K562 (cell line): ENCODE results near the gene SLC36A2. TPM values are rescaled to one million over a fixed set of nuclear protein-coding genes. Genes with fewer than 3 reads are reported as not detected.

Source experiments
- ATAC-seq: fragments of 200-7000 bp; cut with Tn5 transposase; 3 replicates; pipeline ENCODE4 v1.9.1; 2020; ENCODE audit warnings: moderate library complexity
- BruUV-seq: library from RNA; stranded (reverse); fragments of 400-500 nt; replicated peaks from 2 replicates; lab custom pipeline; 2021; lab: Mats Ljungman, UMichigan
- CTCF ChIA-PET: fragments of 300-600 bp; formaldehyde crosslinking; extraction: SDS; loops from one replicate; lab custom pipeline; 2021; ENCODE audit warnings: low intra/inter-chr PET ratio; lab: Yijun Ruan, JAX
- POLR2A ChIA-PET: fragments of 300-600, 350-650 bp; sonication (Branson Sonifier 250); formaldehyde crosslinking; extraction: SDS; loops from one replicate; lab custom pipeline; 2021; ENCODE audit warnings: antibody characterized with exemption, inconsistent platforms; lab: Yijun Ruan, JAX
- DNase-seq, 4 experiments: peaks; one replicate each; pipeline versions ENCODE4 v3.0.0 to v3.0.0-alpha.2; 2011 to 2018; ENCODE audit warnings: low spot score in 3 of 4, mixed read lengths in 3 of 4; ENCODE audit errors: extremely low read depth in 1 of 4
- FAIRE-seq: peaks from 2 replicates; lab custom pipeline; 2011; peaks lifted over from hg19 to GRCh38; lab: Jason Lieb, UNC
- H2AFZ ChIP-seq: 2 replicates; pipeline ENCODE4 v1.6.0; 2011; ENCODE audit warnings: low read depth, low read length, control low read depth, inconsistent platforms
- H3K27ac ChIP-seq: fragments of 200-600 bp; 3 replicates; pipeline ENCODE4 v1.8.0; 2011; ENCODE audit warnings: low read depth, mild to moderate bottlenecking, control low read depth, inconsistent platforms, low read length, moderate library complexity, mixed read lengths; ENCODE audit errors: extremely low read depth
- H3K27me3 ChIP-seq, 2 experiments: fragments of 300-600 bp in 1 of 2; 2 replicates in 1 of 2; 3 replicates in 1 of 2; pipeline versions ENCODE4 v1.6.0 to v1.8.0; 2011; ENCODE audit warnings: inconsistent platforms in 2 of 2, low read length in 2 of 2, mild to moderate bottlenecking in 1 of 2, mixed read lengths in 1 of 2, moderate library complexity in 1 of 2; ENCODE audit not compliant: control insufficient read depth in 2 of 2, insufficient read depth in 2 of 2
- H3K36me3 ChIP-seq: fragments of 300-600 bp; 3 replicates; pipeline ENCODE4 v1.8.0; 2011; ENCODE audit warnings: mild to moderate bottlenecking, low read length, inconsistent platforms; ENCODE audit not compliant: control insufficient read depth, insufficient read depth
- H3K4me1 ChIP-seq, 2 experiments: fragments of 200-600 bp in 1 of 2; replicated peaks in 1 of 2; 2 replicates in 1 of 2; 3 replicates in 1 of 2; pipeline versions ENCODE4 v1.5.1 to v1.8.0; 2011; ENCODE audit warnings: inconsistent platforms in 2 of 2, low read length in 2 of 2, mild to moderate bottlenecking in 1 of 2, mixed read lengths in 1 of 2, moderate library complexity in 1 of 2; ENCODE audit not compliant: control insufficient read depth in 2 of 2, insufficient read depth in 2 of 2
- H3K4me2 ChIP-seq: 2 replicates; pipeline ENCODE4 v1.6.1; 2011; ENCODE audit warnings: low read length, control low read depth, inconsistent platforms, mixed read lengths; ENCODE audit not compliant: insufficient read depth
- H3K4me3 ChIP-seq: fragments of 200-600 bp; sonication (generic), shearing (Covaris generic); 2 replicates; pipeline ENCODE4 v1.5.1; 2016; ENCODE audit warnings: control low read depth, inconsistent platforms
- H3K79me2 ChIP-seq: fragments of 200-600 bp; 3 replicates; pipeline ENCODE4 v1.8.0; 2011; ENCODE audit warnings: low read length, inconsistent platforms; ENCODE audit not compliant: control insufficient read depth, insufficient read depth
- H3K9ac ChIP-seq, 2 experiments: 2 replicates each; pipeline versions ENCODE4 v1.6.0 to v1.6.1; 2011; ENCODE audit warnings: low read depth in 2 of 2, low read length in 2 of 2, control low read depth in 1 of 2, inconsistent platforms in 1 of 2, mild to moderate bottlenecking in 1 of 2, mixed read lengths in 1 of 2; ENCODE audit not compliant: insufficient read depth in 1 of 2
- H3K9me1 ChIP-seq: one replicate; pipeline ENCODE4 v1.6.0; 2011; ENCODE audit warnings: inconsistent platforms, mild to moderate bottlenecking, low read length, moderate library complexity; ENCODE audit not compliant: control insufficient read depth, insufficient read depth
- H3K9me3 ChIP-seq: replicated peaks from 2 replicates; pipeline ENCODE4 v1.5.1; 2011; ENCODE audit warnings: low read depth, low read length, inconsistent platforms; ENCODE audit not compliant: control insufficient read depth, insufficient read depth
- H4K20me1 ChIP-seq: replicated peaks from 2 replicates; pipeline ENCODE4 v1.6.1; 2011; ENCODE audit warnings: low read length, inconsistent platforms, mixed read lengths; ENCODE audit not compliant: control insufficient read depth, insufficient read depth
- ARNT ChIP-seq, 2 experiments: fragments of 450-650 bp; IDR thresholded peaks; 2 replicates each; pipeline ENCODE4 v1.6.1; 2016; ENCODE audit warnings: mild to moderate bottlenecking in 1 of 2
- FOXA1 ChIP-seq: fragments of 450-650 bp; IDR thresholded peaks from 2 replicates; pipeline ENCODE4 v1.6.1; 2016; ENCODE audit warnings: mild to moderate bottlenecking, borderline replicate concordance
- HMG20B ChIP-seq: fragments of 250-450 bp; sonication (Bioruptor Pico); IDR thresholded peaks from 2 replicates; pipeline ENCODE4 v1.5.0; 2021; ENCODE audit warnings: mild to moderate bottlenecking
- NR1H2 ChIP-seq: sonication (generic); formaldehyde crosslinking; IDR thresholded peaks from 2 replicates; pipeline ENCODE4 v1.4.0; 2020; ENCODE audit warnings: mild to moderate bottlenecking, missing genetic modification reagents
- PHTF2 ChIP-seq: fragments of 250-450 bp; sonication (Bioruptor Pico); IDR thresholded peaks from 2 replicates; pipeline ENCODE4 v1.5.0; 2021; ENCODE audit warnings: mild to moderate bottlenecking
- PURB ChIP-seq: sonication (generic); formaldehyde crosslinking; IDR thresholded peaks from 2 replicates; pipeline ENCODE4 v1.9.0; 2021; ENCODE audit warnings: low read depth, mild to moderate bottlenecking, missing genetic modification reagents
- PYGO2 ChIP-seq: fragments of 450-650 bp; IDR thresholded peaks from 2 replicates; pipeline ENCODE4 v1.6.1; 2016; ENCODE audit warnings: mild to moderate bottlenecking, missing genetic modification characterization, moderate library complexity, missing compliant biosample characterization
- SMARCC2 ChIP-seq: fragments of 450-650 bp; IDR thresholded peaks from 2 replicates; pipeline ENCODE4 v1.6.1; 2017; ENCODE audit warnings: antibody characterized with exemption, moderate library complexity, mild to moderate bottlenecking, low read depth
- ZC3H4 ChIP-seq: sonication (generic); formaldehyde crosslinking; IDR thresholded peaks from 2 replicates; pipeline ENCODE4 v1.9.0; 2021; ENCODE audit warnings: missing genetic modification reagents, borderline replicate concordance
- ZNF583 ChIP-seq: fragments of 250-450 bp; sonication (Bioruptor Pico); IDR thresholded peaks from 2 replicates; pipeline ENCODE4 v1.4.0; 2020
- WGBS: fragments of 100-300 bp; shearing (Covaris generic); methylation state at CpG from one replicate; pipeline ENCODE4 v1.1.6; 2016; ENCODE audit warnings: low coverage, mixed read lengths; ENCODE audit not compliant: insufficient coverage; ENCODE audit errors: missing lambda C conversion rate; 5-methylcytosine and 5-hydroxymethylcytosine counted together
- in situ Hi-C: fragments of 300-500 bp; cut with MboI; formaldehyde crosslinking; loops from 4 replicates; pipeline ENCODE4 v1.15.0; 2018; ENCODE audit warnings: inconsistent platforms, mixed read lengths
- intact Hi-C: fragments of 100-400 bp; cut with micrococcal nuclease; formaldehyde crosslinking; loops from 2 replicates; pipeline ENCODE4 v1.14.2; 2022
- polyA plus RNA-seq, 8 experiments: library from polyadenylated mRNA; depleted of rRNA in 4 of 8; stranded (reverse) in 5 of 8; unstranded in 3 of 8; fragments of >200 nt; fragmentation: Nextera tagmentation in 2 of 8; fragmentation: Illumina TruSeq in 1 of 8; extraction: Ambion mirVana in 2 of 8; extraction: Trizol in 1 of 8; gene quantifications; 2 replicates each; pipeline versions ENCODE4 v1.2.1 to v1.2.3, GENCODE V29; 2011 to 2014; ENCODE audit warnings: inconsistent platforms in 1 of 8, missing spikeins in 1 of 8
- total RNA-seq, 7 experiments: library from RNA; depleted of rRNA in 6 of 7; stranded (reverse); fragments of >200 nt in 6 of 7; fragmentation: Illumina TruSeq in 2 of 7; extraction: Trizol in 2 of 7; gene quantifications; 2 replicates each; pipeline versions ENCODE4 v1.2.1 to v1.2.3, GENCODE V29; 2011 to 2021; ENCODE audit warnings: low replicate concordance in 1 of 7
- TF ChIP-seq, protein P1 (sequence below): sonication (generic); formaldehyde crosslinking; IDR thresholded peaks from 2 replicates; pipeline ENCODE4 v1.8.0; 2022; ENCODE audit warnings: mild to moderate bottlenecking, missing genetic modification reagents
- TF ChIP-seq, protein P2 (sequence below): fragments of 200-600 bp; sonication (generic); IDR thresholded peaks from one replicate; pipeline ENCODE4 v1.6.1; 2012; ENCODE audit warnings: mild to moderate bottlenecking, low read depth, low read length, inconsistent platforms

SLC36A2 gene
- total and polyA plus RNA-seq, 9 of the 15 experiments (the other 6 are each of a cell fraction or from before 2014, with no cell fraction given): not detected

DNA sequence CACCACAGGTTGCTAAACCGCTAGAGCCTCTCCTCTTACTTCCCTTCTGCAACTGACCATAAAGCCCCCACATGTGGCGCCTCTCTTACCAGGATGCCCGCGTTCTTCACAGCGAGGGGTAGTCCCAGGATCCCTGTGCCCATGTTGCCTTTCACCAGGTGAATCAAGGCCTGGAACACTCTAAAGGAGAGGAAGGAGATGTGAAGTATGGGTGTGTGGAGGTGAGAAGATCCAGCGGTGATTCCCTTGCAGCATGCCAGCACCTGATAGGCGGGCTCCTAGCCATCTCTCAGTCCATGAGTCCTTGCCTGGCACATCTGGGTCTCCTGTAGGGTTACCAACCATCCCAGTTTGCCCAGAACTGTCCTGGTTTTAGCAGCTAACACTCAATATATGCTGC is 3.3 kb downstream of the SLC36A2 start:
- Histone ChIP-seq H3K27ac (no peak overlapping the region), H3K4me1 (no peaks in the 10 kb centered on the region), H3K36me3 (no peaks in the 10 kb centered on the region), H3K27me3 (peaks cover 4 to 38% of the 10 kb centered on the region in 2 experiments), H4K20me1 (no peaks in the 10 kb centered on the region; the same call in 1 of the 2 replicates), H3K9me1 (no peaks in the 10 kb centered on the region), H3K4me2 (no peak overlapping the region), H3K4me3 (no peak overlapping the region), H3K79me2 (no peaks in the 10 kb centered on the region), H2AFZ (no peak overlapping the region), H3K9me3 (no peaks in the 10 kb centered on the region), H3K9ac (no peak overlapping the region)
- intact Hi-C loops (no loop called here), in situ Hi-C loops (no loop called here)
- ChIA-PET POLR2A (no interaction called here), CTCF (no interaction called here)
- FAIRE-seq (no peak), ATAC-seq (no peak), DNase-seq (no peak)
- BruUV-seq: no TSS peak
- WGBS: 0% methylated on average over 7 of the region's 7 CpGs
- TF ChIP-seq ARNT (IDR thresholded peaks at IDR 0.05) (no peak), PURB (CRISPR knock-in tag) (no peak), PHTF2 (CRISPR knock-in tag) (no peak), HMG20B (CRISPR knock-in tag) (no peak), PYGO2 (tag) (no peak), FOXA1 (no peak), ZC3H4 (no peak), SMARCC2 (no peak), NR1H2 (CRISPR knock-in tag) (no peak), ZNF583 (CRISPR knock-in tag) (no peak)
- TF ChIP-seq, protein P1, sequence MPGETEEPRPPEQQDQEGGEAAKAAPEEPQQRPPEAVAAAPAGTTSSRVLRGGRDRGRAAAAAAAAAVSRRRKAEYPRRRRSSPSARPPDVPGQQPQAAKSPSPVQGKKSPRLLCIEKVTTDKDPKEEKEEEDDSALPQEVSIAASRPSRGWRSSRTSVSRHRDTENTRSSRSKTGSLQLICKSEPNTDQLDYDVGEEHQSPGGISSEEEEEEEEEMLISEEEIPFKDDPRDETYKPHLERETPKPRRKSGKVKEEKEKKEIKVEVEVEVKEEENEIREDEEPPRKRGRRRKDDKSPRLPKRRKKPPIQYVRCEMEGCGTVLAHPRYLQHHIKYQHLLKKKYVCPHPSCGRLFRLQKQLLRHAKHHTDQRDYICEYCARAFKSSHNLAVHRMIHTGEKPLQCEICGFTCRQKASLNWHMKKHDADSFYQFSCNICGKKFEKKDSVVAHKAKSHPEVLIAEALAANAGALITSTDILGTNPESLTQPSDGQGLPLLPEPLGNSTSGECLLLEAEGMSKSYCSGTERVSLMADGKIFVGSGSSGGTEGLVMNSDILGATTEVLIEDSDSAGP (CRISPR knock-in tag): no peak
- TF ChIP-seq, protein P2, sequence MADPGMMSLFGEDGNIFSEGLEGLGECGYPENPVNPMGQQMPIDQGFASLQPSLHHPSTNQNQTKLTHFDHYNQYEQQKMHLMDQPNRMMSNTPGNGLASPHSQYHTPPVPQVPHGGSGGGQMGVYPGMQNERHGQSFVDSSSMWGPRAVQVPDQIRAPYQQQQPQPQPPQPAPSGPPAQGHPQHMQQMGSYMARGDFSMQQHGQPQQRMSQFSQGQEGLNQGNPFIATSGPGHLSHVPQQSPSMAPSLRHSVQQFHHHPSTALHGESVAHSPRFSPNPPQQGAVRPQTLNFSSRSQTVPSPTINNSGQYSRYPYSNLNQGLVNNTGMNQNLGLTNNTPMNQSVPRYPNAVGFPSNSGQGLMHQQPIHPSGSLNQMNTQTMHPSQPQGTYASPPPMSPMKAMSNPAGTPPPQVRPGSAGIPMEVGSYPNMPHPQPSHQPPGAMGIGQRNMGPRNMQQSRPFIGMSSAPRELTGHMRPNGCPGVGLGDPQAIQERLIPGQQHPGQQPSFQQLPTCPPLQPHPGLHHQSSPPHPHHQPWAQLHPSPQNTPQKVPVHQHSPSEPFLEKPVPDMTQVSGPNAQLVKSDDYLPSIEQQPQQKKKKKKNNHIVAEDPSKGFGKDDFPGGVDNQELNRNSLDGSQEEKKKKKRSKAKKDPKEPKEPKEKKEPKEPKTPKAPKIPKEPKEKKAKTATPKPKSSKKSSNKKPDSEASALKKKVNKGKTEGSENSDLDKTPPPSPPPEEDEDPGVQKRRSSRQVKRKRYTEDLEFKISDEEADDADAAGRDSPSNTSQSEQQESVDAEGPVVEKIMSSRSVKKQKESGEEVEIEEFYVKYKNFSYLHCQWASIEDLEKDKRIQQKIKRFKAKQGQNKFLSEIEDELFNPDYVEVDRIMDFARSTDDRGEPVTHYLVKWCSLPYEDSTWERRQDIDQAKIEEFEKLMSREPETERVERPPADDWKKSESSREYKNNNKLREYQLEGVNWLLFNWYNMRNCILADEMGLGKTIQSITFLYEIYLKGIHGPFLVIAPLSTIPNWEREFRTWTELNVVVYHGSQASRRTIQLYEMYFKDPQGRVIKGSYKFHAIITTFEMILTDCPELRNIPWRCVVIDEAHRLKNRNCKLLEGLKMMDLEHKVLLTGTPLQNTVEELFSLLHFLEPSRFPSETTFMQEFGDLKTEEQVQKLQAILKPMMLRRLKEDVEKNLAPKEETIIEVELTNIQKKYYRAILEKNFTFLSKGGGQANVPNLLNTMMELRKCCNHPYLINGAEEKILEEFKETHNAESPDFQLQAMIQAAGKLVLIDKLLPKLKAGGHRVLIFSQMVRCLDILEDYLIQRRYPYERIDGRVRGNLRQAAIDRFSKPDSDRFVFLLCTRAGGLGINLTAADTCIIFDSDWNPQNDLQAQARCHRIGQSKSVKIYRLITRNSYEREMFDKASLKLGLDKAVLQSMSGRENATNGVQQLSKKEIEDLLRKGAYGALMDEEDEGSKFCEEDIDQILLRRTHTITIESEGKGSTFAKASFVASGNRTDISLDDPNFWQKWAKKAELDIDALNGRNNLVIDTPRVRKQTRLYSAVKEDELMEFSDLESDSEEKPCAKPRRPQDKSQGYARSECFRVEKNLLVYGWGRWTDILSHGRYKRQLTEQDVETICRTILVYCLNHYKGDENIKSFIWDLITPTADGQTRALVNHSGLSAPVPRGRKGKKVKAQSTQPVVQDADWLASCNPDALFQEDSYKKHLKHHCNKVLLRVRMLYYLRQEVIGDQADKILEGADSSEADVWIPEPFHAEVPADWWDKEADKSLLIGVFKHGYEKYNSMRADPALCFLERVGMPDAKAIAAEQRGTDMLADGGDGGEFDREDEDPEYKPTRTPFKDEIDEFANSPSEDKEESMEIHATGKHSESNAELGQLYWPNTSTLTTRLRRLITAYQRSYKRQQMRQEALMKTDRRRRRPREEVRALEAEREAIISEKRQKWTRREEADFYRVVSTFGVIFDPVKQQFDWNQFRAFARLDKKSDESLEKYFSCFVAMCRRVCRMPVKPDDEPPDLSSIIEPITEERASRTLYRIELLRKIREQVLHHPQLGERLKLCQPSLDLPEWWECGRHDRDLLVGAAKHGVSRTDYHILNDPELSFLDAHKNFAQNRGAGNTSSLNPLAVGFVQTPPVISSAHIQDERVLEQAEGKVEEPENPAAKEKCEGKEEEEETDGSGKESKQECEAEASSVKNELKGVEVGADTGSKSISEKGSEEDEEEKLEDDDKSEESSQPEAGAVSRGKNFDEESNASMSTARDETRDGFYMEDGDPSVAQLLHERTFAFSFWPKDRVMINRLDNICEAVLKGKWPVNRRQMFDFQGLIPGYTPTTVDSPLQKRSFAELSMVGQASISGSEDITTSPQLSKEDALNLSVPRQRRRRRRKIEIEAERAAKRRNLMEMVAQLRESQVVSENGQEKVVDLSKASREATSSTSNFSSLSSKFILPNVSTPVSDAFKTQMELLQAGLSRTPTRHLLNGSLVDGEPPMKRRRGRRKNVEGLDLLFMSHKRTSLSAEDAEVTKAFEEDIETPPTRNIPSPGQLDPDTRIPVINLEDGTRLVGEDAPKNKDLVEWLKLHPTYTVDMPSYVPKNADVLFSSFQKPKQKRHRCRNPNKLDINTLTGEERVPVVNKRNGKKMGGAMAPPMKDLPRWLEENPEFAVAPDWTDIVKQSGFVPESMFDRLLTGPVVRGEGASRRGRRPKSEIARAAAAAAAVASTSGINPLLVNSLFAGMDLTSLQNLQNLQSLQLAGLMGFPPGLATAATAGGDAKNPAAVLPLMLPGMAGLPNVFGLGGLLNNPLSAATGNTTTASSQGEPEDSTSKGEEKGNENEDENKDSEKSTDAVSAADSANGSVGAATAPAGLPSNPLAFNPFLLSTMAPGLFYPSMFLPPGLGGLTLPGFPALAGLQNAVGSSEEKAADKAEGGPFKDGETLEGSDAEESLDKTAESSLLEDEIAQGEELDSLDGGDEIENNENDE: no peak
